Right lobe of liver (tissue), 4 donors: ENCODE data around the gene ELOB.

Source experiments
- POLR2A ChIP-seq: fragments of 450-650 bp; IDR thresholded peaks from one replicate; pipeline ENCODE4 v1.6.1; 2017; ENCODE audit warnings: antibody characterized with exemption, mild to moderate bottlenecking
- TF ChIP-seq, protein P1 (sequence below), 4 donors: fragments of 200-600 bp in 3 of 4; fragments of 450-650 bp in 1 of 4; IDR thresholded peaks; one replicate each; pipeline versions ENCODE4 v1.5.1 to v1.8.0; 2016 to 2022; ENCODE audit warnings: antibody characterized with exemption in 4 of 4, mild to moderate bottlenecking in 2 of 4
- donor health status: DM: no; HTN: no; CAD: no.
- donor health status: DM: no; HTN: no; CAD: no.
- donor health status: DM: no; HTN: yes; CAD: no.

DNA sequence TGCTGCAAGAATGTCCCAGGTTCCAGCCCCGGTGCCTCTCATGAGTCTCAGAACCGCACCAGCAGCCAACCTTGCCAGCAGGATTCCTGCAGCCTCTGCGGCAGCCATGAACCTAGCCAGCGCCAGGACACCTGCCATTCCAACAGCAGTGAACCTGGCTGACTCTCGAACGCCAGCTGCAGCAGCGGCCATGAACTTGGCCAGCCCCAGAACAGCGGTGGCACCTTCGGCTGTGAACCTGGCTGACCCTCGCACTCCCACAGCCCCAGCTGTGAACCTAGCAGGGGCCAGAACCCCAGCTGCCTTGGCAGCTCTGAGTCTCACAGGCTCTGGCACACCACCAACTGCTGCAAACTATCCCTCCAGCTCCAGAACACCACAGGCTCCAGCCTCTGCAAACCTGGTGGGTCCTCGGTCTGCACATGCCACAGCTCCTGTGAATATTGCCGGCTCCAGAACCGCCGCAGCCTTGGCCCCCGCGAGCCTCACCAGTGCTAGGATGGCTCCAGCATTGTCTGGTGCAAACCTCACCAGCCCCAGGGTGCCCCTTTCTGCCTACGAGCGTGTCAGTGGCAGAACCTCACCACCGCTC lies 9.8 kb downstream of the ELOB start:
- TF ChIP-seq, protein P1, sequence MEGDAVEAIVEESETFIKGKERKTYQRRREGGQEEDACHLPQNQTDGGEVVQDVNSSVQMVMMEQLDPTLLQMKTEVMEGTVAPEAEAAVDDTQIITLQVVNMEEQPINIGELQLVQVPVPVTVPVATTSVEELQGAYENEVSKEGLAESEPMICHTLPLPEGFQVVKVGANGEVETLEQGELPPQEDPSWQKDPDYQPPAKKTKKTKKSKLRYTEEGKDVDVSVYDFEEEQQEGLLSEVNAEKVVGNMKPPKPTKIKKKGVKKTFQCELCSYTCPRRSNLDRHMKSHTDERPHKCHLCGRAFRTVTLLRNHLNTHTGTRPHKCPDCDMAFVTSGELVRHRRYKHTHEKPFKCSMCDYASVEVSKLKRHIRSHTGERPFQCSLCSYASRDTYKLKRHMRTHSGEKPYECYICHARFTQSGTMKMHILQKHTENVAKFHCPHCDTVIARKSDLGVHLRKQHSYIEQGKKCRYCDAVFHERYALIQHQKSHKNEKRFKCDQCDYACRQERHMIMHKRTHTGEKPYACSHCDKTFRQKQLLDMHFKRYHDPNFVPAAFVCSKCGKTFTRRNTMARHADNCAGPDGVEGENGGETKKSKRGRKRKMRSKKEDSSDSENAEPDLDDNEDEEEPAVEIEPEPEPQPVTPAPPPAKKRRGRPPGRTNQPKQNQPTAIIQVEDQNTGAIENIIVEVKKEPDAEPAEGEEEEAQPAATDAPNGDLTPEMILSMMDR (IDR thresholded peaks at IDR 0.05): no peak
- no peak for TF ChIP-seq POLR2A
